Activated effector memory CD4-positive, alpha-beta T cell treated with Interleukin-2 at 50 U/mL for 16 hours (primary cell): ENCODE measurements around the gene EWSR1.

ENCODE experiments used
- DNase-seq: peaks from one replicate; pipeline ENCODE4 v3.0.0-alpha.2; 2020

EWSR1 gene

GRCh38 chr22:29270475-29271271 lies 2.6 kb downstream of the EWSR1 start:
- no peak for DNase-seq

GRCh38 chr22:29272624-29273023 lies 4.6 kb downstream of the EWSR1 start:
- no peak for DNase-seq

GRCh38 chr22:29275167-29275566 lies 7.1 kb downstream of the EWSR1 start:
- no peak for DNase-seq

GRCh38 chr22:29275819-29276565 lies 7.9 kb downstream of the EWSR1 start:
- DNase-seq = no peak

- DNase-seq = no peak
Observed at GRCh38 chr22:29277927-29278326, 9.9 kb downstream of the EWSR1 start.

- DNase-seq = no peak
Observed at GRCh38 chr22:29284196-29284595, 16.1 kb downstream of the EWSR1 start.

- no peak for DNase-seq
Observed at GRCh38 chr22:29288837-29289236, 20.8 kb downstream of the EWSR1 start.

GRCh38 chr22:29290061-29290460 lies 22.0 kb downstream of the EWSR1 start:
- no peak for DNase-seq

GRCh38 chr22:29291215-29291614 lies 23.1 kb downstream of the EWSR1 start:
- DNase-seq = no peak

GRCh38 chr22:29292379-29292778 lies 24.3 kb downstream of the EWSR1 start:
- DNase-seq = no peak

- no peak for DNase-seq
Observed at GRCh38 chr22:29298641-29299040, 30.6 kb downstream of the EWSR1 start.

- DNase-seq = no peak
Observed at GRCh38 chr22:29299136-29299900, 31.2 kb downstream of the EWSR1 start.

- DNase-seq = no peak
Observed at GRCh38 chr22:29300467-29300806, 32.4 kb downstream of the EWSR1 start.

GRCh38 chr22:29300807-29301601 lies 32.9 kb downstream of the EWSR1 start:
- no peak for DNase-seq

GRCh38 chr22:29301716-29302401 lies 33.8 kb downstream of the EWSR1 start:
- DNase-seq = no peak

GRCh38 chr22:29302402-29302680 lies 34.3 kb downstream of the EWSR1 start:
- DNase-seq = no peak

GRCh38 chr22:29302681-29303465 lies 34.8 kb downstream of the EWSR1 start:
- DNase-seq = no peak

- no peak for DNase-seq
Observed at GRCh38 chr22:29305836-29306174, 37.7 kb downstream of the EWSR1 start.

GRCh38 chr22:29306175-29306834 lies 38.2 kb downstream of the EWSR1 start, which contains the start of gene GAS2L1:
Gene GAS2L1 (plus strand): TSS chr22:29306650. CDS start chr22:29308106, 1,456 bp downstream.
- DNase-seq = peak; percentile 18

- DNase-seq = no peak
Observed at GRCh38 chr22:29306835-29307595, 38.9 kb downstream of the EWSR1 start.
